ENCODE data around the gene DCAF7.

- TF ChIP-seq CTCF (IDR thresholded peaks at IDR 0.05) (no peak), POLR2A (IDR thresholded peaks at IDR 0.05) (no peak)
Measured at GRCh38 chr17:63631062-63631461, 80.8 kb downstream of the DCAF7 start.

Measured in heart left ventricle (tissue), 13 donors.